ENCODE results near the gene USF3. TPM values are rescaled to one million over a fixed set of nuclear protein-coding genes. Genes with fewer than 3 reads are reported as not detected.

USF3 gene
- 10 to 100 TPM; 21.8 to 26.6 (median 24.1) TPM for total RNA-seq

GRCh38 chr3:113695786-113696645, at the start of gene USF3:
Gene USF3 (minus strand): TSS chr3:113696642. CDS start chr3:113674878, 21,764 bp downstream.
- WGBS, 2 donors, result 0% methylated on average over 12 to 44 of the region's 75 CpGs
- DNase-seq (ENCODE audit: low spot score in 2 of 2), result peak; percentile 64 to 94
- H3K4me3 ChIP-seq (ENCODE audit: low read depth, poor library complexity, severe bottlenecking), result peak within 1 kb of the TSS; percentile 93
- intact Hi-C loops (cut with DNase I; ENCODE audit: low total_unique reads), result no loop called here
- no peak for TF ChIP-seq CTCF (IDR thresholded peaks at IDR 0.05)
- TF ChIP-seq POLR2A (IDR thresholded peaks at IDR 0.05), result no peak

- peak; percentile 93 to 99 for DNase-seq (ENCODE audit: low spot score in 2 of 2)
- intact Hi-C loops (cut with DNase I; ENCODE audit: low total_unique reads), result no loop called here
- H3K4me3 ChIP-seq (ENCODE audit: low read depth, poor library complexity, severe bottlenecking), result peak within 1 kb of the TSS; percentile 84
- no peak for TF ChIP-seq CTCF (IDR thresholded peaks at IDR 0.05)
- TF ChIP-seq POLR2A (IDR thresholded peaks at IDR 0.05), result peak in 1 of 2 donors; percentile 37
- WGBS, 2 donors, result 0 to 1% methylated on average over 38 to 51 of the region's 72 CpGs
These were observed 49.5 kb upstream of the USF3 start, which contains the start of gene NAA50 for GRCh38 chr3:113745756-113746547. Gene NAA50 (minus strand): TSS chr3:113746249. CDS start chr3:113745949, 300 bp downstream.

- 1% methylated on average over 30 to 35 of the region's 35 CpGs for WGBS, 2 donors
- H3K4me3 ChIP-seq (ENCODE audit: low read depth, poor library complexity, severe bottlenecking), result peak overlapping the region; percentile 75
- DNase-seq (ENCODE audit: low spot score in 2 of 2), result peak; percentile 90 to 94
- intact Hi-C loops (cut with DNase I; ENCODE audit: low total_unique reads), result no loop called here
- TF ChIP-seq CTCF (IDR thresholded peaks at IDR 0.05), result no peak
- peak in 1 of 2 donors; percentile 21 for TF ChIP-seq POLR2A (IDR thresholded peaks at IDR 0.05)
These were observed 48.7 kb upstream of the USF3 start for GRCh38 chr3:113744941-113745755.

- intact Hi-C loops (cut with DNase I; ENCODE audit: low total_unique reads), result no loop called here
- WGBS, 2 donors, result 61 to 64% methylated on average over 7 of the region's 7 CpGs
- no peak overlapping the region for H3K4me3 ChIP-seq (ENCODE audit: low read depth, poor library complexity, severe bottlenecking)
- no peak for TF ChIP-seq POLR2A (IDR thresholded peaks at IDR 0.05)
- no peak for DNase-seq (ENCODE audit: low spot score in 2 of 2)
These were observed 46.7 kb upstream of the USF3 start for GRCh38 chr3:113743006-113743630.

- no peak for TF ChIP-seq POLR2A (IDR thresholded peaks at IDR 0.05)
- TF ChIP-seq CTCF (IDR thresholded peaks at IDR 0.05), result no peak
- intact Hi-C loops (cut with DNase I; ENCODE audit: low total_unique reads), result no loop called here
- DNase-seq (ENCODE audit: low spot score in 2 of 2), result no peak
- 62% methylated on average over 1 of the region's 1 CpG for WGBS, 2 donors
- H3K4me3 ChIP-seq (ENCODE audit: low read depth, poor library complexity, severe bottlenecking), result no peak overlapping the region
These were observed 45.2 kb upstream of the USF3 start for GRCh38 chr3:113741620-113742019.

All from lower leg skin (tissue), 4 donors.